DMS153 (cell line): ENCODE data around the gene ABAT.

Experiments used
- DNase-seq: peaks from one replicate; lab custom pipeline; 2025; lab: John Stamatoyannopoulos, UW

ABAT gene

DNA sequence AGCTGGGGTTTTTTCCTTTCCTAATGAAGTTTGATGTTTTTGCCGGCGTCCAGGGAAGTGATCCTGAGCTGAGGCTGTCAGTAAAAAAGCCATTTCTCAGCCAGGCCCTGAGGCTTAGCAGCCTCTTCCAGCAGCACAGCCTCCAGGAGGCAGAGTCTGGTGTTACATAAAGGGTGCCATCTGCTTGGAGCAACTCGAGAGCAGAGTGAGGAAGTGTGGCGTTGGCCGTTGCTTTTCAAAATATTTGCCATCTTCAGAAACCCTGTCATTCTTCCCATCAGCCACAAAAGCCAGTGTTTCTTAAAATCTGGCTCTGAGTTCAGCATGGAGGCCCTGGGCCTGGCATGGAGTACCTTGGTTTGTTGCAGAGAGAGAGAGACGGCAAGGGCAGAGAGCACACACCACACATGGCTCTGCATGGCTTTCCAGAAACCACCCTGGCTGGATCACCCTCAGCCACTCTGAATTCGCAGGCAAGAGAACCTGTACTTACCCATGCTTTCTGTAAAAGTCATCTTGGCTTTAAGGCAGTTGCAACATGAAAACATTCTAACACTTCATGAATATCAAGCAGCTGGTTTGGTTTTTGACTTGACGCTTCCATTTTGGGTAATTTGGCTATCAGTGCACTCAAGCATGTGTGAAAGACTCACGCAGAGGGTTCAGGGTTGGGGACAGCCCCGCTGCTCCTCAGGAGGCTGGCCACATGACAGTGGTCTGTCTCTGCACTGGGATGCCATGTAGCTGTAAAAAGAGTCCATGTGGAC is 144.3 kb downstream of the ABAT start:
- no peak for DNase-seq

DNA sequence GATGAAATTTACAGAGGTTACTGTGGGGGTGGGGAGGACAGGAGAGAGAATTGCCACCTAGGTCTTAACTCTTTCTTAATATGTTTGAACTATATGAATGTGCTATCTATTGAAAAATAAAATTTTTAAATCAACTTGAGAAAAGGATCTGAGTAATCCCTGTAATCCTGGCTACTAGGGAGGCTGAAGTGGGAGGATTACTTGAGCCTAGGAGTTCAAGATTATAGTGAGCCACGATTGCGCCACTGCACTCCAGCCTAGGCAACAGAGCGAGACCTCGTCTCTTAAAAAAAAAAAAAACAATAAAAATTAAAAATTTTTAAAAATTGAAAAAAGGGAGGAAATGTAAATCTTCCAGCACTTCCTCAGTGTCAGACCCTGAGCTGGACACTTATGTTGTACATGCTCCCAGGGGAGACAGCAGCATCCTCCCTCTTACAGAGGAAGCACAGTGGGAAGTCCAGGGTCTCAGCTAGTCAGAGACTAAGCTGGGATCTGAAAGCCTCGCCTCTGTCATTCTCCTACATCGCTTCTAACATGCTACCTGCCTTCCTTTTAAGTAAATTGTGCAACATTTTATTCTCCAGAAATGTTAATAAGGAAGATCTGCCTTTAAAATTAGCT is 145.1 kb downstream of the ABAT start:
- no peak for DNase-seq

DNA sequence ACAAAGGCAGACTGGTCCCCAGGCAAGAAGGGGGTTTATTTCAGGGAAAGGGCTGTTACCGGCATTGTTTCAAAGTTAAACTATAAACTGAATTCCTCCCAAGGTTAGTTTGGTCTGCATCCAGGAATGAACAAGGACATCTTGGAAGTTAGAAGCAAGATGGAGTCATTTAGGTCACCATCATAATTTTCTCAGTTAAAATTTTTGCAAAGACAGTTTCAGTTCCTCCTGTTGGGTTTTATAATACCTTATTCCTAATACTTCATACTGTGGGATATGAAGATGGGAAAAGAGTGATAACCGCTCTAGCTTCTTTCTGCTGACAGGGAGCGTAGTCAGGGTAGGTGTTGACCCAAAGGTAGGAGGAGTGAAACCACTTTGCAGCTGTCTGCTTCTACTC is 148.0 kb downstream of the ABAT start:
- DNase-seq, result no peak

DNA sequence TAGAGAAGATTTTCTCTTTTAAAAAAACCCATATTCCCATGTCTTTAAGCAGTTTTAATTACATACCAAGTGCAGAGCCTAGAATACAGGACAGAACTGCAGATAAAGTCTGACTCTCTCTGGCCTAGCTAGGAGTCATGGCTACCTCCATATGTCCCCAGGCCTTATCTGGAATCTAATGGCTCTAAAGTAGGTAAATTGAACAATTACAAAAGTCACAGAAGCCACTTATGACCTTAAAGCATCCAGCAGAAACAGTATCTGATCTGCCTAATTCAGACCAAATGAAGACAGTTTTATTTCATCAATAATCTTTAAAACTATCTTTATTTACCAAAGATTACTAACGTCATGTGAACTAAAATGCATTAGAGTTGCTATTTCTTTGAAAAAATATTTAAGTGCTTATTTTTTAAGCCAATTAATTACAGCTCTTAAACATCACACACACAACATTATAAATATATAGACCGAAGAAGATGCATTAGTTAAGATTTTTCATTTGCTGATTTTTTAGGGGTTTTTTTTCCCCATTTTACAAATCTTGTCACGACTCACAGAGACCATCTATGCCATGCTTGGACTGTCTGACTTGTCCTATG is 152.0 kb downstream of the ABAT start:
- no peak for DNase-seq

DNA sequence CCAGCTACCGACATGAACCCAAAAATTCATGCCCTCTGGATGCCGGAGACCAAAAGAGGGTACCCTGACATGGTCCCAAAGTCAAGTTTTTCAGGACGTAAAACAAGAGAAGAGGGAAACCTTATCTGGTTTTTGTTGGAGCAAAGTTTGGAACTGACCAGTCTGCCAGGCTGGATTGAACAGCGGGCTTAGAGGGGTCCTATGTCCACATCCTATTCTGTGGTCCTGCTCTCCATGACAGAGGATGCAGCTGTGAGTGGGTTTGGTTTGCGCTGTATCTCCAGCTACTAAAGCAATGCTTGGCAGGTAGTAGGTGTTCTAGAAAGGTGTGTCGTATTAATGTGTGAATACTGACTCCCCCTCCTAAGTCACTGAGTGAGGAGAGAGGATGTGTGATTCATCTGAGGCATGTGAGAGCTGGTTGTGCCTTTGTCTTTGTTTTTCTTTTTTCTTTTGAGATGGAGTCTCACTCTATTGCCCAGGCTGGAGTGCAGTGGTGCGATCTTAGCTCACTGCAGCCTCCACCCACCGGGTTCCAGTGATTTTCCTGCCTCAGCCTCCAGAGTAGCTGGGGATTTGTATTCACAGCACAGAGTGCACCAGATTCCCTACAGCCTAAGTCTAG is 154.2 kb downstream of the ABAT start:
- DNase-seq, result no peak

DNA sequence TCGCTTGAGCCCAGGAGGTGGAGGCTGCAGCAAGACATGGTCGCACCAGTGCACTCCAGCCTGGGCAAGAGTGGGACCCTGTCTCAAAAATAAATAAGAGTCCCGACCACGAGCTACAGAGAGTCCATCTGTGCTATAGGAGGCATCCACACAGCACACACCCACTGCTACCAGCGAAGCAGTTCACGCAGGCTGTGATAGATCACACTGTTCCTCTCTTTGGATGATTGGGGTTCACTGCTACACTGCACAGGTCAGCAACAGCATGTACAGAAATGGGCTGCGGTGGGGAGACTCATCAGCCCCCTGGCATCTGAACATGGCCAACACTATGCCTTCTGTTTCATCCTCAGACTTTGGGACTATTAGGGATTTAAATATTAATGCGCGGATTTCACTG is 157.0 kb downstream of the ABAT start:
- DNase-seq, result no peak

DNA sequence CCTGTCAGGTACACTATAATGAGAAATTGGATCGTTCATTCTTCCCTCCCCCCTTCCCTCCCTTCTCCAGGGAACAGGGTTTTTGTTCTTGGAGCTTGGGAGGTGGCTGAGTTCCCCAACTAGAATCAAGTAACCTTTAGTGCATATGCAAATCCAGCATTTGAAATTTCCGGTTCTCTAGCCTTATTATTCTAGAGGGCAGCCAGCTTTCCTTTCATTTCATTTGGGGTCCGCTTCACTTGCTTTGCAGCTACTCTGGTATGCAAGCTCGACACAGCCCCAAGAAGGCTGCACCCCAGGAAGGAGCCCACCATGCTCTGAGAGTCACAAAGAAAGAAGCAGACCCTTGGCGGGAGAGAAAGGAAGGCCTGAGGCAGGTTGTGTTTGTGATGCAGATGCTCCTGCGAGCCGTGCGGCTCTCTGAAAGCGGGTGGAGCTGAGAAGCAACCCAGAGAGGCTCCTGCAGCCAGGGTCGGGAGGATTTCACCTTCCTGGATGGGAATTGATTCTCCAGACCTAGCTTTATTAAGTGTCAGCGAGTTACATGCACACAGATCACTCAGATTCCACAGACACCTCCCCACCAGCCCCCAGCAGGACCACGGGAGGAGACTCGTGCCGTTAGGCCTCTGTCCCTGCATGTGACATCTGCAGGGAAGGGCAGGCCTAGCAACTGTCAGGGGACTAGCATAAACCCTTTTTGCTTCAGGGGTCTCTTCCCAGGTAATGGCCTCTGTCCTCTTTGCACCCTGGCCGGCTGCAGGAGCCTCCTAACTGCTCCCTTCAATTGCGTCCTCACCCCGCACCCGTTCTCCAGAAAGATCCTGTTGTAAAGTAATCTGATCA is 157.7 kb downstream of the ABAT start:
- no peak for DNase-seq

DNA sequence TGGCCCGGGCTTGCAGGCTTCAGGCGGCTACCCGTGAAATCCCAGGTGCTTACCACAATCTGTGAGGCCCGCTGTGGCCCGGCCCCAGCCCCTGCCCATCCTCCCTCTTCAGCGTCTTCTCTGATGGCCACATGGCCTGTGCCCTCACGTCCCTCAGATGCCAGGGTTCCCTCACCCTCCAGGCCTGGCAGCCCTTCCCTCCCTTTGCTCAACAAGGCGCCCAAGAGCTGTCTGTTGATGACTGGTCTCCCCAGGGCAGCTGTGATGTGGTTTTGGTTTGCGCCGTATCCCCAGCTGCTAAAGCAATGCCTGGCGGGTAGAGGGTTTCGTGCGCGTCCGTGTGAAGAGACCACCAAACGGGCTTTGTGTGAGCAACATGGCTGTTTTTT is 158.3 kb downstream of the ABAT start:
- no peak for DNase-seq
